Measurements from ENCODE around the gene ZNF491.
"Not testable (repeated sequence)": the region's sequence is repeated elsewhere in the genome, so short reads cannot be mapped to it uniquely, and the experiment has no call there.

ZNF491 gene

DNA sequence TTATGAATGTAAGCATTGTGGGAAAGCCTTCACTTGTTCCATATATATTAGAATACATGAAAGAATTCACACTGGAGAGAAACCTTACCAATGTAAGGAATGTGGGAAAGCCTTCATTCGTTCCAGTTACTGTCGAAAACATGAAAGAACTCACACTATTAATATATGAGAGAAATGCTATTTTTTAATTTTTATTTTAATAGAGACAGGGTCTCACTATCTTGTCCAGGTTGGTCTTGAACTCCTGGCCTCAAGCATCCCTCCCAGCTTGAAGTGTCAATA is 8.7 kb downstream of the ZNF491 start:
- DNase-seq: no peak

DNA sequence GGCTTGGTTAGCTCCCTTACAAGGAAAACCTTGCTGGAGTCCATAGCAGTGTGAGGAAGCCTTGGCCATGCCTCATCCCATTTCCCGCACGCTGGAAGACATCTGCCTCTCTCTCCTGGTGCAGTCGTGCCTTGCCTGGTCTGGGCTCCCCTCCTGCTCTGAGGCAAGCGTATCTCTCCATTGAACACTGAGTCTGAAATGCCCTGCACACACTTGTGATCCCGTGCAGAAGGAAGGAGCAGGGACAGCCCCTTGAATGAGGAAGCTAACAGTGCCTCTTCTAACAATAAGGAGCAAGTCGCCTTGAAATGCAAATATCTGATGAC is 15.3 kb downstream of the ZNF491 start:
- DNase-seq: no peak

DNA sequence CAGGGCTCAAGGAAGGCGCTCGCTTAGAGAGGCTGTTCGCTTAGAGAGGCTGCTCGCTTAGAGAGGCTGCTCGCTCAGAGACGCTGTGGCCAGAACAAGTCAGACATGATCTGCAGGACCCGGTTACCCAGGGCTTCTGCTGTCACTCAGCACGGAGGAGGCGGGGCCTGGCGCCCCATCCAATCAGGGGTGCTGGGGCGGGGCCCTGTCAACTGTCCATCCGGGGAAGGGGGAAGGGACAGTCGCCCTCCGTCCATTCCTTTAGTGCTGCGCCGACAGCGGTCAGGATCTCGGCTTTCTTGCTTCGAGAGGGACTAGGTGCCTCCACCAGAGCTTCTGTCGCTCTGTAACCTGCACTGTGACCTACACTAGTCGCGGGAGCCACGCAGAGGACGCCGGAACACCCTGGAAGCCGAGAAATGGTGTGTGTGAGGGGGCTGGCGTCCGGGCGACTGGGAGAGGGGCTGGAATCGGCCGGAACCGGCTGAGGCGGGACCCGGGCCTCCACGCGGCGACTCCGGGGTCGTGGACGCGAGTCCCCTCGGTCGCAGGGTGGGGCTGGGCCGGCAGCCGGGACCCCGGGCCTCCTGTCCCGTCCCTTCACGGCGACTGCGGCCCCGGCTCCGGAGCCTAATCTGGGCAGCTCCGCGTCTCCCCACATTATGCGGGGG is 15.8 kb downstream of the ZNF491 start, which contains the start of gene ZNF440:
TSS of gene ZNF440 (plus strand) at position 245 of the 671 bp plus-strand sequence. CDS start at position 420, 175 bp downstream.
- DNase-seq: peak; percentile 94

DNA sequence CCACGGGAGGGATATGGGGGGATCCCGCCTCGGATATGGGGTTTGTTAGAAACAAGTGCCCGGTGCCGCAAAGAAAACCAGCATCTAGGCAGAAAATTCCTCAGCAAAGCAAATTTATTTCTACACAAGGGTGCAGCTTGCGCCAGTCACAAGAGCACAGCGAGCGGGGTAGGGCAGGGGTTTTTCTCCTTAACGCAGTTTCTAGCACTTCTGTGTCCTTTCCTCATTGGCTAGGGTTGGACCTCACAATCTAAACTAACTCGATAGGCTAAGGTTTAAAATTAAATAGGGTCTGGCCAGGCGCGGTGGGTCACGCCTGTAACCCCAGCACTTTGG is 16.3 kb downstream of the ZNF491 start:
- no peak for DNase-seq

DNA sequence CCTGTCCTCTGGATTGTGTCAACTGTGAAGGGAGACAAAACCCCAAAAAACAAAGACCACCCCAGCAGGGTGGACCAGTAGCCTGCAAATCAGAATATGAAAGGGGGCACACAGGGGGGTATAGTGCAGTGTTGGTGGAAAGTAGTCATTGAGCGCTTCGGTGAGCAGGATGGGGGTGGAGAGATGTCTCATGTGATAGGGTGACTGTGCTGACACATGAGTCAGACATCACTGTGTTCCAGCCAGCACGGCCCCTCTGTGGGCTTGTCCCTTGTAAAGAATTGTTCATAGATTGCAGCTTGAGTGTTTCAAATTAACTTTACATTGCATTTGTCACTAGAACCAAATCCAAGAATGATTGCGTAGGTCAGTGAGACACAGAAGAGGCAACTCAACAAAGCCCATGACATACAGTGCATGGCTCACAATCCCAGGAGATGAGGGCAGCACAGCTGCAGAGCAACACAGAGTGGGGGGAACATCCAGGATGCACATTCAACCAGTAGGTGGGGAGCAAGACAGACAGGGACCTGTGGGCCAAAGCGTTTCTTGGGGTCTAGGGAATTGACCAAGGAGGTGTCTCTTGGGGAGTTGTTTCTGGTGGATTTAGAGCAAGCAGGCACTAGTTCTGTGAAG is 23.3 kb downstream of the ZNF491 start:
- DNase-seq: peak; percentile 10

DNA sequence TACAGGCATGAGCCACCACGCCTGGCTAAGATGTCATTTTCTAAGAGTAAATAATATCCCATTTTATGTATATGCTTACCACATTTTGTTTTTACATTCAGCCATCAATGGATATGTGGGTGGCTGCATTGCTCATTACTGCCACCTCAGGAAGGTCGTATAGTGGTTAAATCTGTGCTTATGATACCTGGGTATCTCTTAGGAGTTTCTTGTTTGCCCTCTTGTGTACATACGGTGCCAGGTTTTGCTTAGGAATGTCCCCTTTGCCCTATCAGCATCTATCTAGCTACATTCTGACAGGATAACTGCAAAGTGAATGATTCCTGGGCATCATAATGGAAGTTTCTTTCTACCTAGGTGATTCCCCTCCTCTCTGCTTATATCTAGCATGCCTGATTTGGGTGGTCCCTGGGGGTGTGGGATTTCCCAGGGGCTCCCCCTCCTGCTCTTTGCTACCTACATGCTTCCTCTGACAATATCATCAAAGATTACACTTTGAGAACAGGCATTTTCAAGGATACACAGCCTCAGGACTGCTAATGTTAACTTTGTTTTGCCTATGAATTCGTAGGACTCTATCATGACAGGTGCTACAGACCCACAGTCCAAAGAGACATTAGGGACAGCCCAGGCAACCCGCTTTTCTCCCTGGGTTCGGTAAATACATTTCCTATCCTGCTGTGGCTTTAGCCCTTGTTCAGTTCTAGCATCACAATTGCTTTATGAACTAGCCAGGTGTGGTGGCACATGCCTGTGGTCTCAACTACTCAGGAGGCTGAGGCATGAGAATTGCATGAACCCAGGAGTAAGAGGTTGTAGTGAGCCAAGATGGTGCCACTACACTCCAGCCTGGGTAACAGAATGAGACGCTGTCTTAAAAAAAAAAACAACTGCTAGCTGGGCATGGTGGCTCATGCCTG is 30.9 kb downstream of the ZNF491 start:
- not testable (repeated sequence) for DNase-seq

GRCh38 chr19:11832253-11832912 is 34.1 kb downstream of the ZNF491 start:
- no peak for DNase-seq

DNA sequence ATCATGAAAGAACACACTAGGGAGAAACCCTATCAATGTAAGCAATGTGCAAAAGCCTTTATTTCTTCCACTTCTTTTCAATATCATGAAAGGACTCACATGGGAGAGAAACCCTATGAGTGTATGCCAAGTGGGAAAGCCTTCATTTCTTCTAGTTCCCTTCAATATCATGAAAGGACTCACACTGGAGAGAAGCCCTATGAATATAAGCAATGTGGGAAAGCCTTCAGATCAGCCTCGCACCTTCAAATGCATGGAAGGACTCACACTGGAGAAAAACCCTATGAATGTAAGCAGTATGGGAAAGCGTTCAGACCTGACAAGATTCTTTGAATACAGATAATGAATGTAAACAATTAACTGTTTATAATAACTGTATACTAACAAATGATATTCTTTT is 35.2 kb downstream of the ZNF491 start:
- no peak for DNase-seq

GRCh38 chr19:11835626-11836066 is 37.3 kb downstream of the ZNF491 start:
- not testable (repeated sequence) for DNase-seq

DNA sequence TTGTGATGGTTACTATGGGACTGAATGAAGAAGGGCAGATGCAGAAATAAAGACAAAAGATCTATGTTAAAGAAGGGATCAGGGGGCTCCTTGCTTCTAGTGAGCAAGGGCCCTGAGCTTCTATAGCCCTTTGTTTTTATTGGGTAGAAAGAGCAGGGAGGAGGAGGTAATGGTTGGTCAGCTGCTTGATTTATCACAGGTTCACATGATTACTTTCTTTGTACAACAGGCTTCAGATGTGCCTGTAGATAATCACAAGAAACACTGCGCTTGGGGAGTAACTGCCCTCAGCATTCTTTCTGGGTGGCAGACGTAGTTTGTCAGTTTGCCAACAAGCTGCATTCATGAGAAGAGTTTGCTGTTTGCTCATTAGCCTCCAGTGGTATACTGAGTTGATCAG is 45.4 kb downstream of the ZNF491 start:
- no peak for DNase-seq

GRCh38 chr19:11847615-11848014 is 49.3 kb downstream of the ZNF491 start:
- not testable (repeated sequence) for DNase-seq

GRCh38 chr19:11848200-11848593 is 49.9 kb downstream of the ZNF491 start:
- no peak for DNase-seq

GRCh38 chr19:11848594-11849469 is 50.5 kb downstream of the ZNF491 start, which contains the start of gene ZNF439:
TSS of gene ZNF439 (plus strand) at chr19:11848726. CDS start at chr19:11848868, 142 bp downstream.
- DNase-seq: peak; percentile 39

GRCh38 chr19:11850289-11850688 is 52.0 kb downstream of the ZNF491 start:
- not testable (repeated sequence) for DNase-seq

- DNase-seq: no peak
Measured at GRCh38 chr19:11853358-11853757, 55.0 kb downstream of the ZNF491 start.

DNA sequence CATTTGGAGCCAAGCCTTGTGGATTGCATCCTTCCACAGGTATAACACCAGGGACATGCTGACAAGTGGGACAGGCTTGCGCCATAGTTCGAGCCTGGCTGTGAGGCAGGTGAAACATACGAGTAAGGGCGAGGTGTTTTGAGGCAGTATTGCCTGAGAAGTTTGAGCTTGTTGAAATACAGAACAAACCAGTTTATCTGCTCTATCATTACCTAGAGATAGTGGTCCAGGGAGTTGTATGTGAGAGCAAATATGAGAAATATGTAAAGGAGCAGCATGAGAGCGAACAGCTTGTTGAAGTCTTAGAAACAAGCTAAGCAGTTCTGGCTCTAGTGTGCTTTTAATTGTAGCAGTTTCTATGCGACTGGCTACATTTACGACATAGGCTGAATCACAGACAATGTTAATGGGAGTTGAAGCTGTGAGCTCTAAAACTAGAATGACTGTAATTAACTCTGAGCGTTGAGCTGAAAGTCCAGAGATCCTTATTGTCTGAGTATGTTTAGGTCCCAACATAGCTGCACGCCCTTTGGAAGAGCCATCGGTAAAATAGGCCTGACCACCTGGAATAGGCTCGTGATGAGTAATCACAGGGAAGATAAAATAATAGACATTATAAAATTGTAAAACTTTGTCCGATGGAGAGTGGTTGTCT is 58.4 kb downstream of the ZNF491 start:
- no peak for DNase-seq
